ENCODE results near the gene GK.
"Not testable (repeated sequence)": the region's sequence is repeated elsewhere in the genome, so short reads cannot be mapped to it uniquely, and the experiment has no call there.

The GK gene

GRCh38 chrX:30653415-30654131, at the start of gene GK:
Gene GK, plus strand, starts transcription at chrX:30653423. Its CDS starts 115 bp downstream, at chrX:30653538.
- DNase-seq = no peak

DNA sequence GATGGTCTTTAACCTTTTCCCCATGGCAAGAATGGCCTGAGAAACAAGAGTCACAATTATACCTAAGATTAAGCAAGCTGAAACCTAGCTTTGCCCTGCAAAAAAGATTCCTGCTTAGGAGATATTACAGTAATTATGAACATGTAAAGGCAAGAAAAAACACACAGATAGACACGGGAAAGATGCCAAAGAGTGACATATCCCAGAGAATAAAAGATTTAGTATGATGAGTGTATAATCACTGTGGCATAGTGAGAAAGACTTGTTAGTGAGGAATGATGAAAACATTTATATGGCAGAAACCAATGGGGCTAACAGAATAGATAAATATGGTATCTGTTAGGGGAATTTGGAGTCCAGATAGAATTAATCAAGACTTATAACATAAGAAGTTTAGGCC, 46.1 kb upstream of the GK start:
- no peak for DNase-seq

GRCh38 chrX:30610026-30610425, 43.2 kb upstream of the GK start:
- no peak for DNase-seq

DNA sequence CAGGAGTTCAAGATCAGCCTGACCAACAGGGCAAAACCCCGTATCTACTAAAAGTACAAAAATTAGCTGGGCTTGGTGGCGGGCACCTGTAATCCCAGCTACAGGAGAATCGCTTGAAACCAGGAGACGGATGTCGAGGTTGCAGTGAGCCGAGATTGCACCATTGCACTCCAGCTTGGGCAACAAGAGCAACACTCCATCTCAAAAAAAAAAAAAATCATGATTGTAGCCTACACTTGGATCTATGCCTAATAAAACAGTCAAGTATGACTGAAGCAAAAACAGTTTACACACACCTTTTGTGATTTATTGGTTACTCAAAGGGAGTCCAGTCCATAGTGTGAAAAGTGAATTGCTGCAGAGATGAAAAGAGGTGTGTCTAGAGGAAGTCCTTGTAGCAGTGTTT, 41.0 kb upstream of the GK start:
- no peak for DNase-seq

- no peak for DNase-seq
Observed at GRCh38 chrX:30613721-30614120, 39.5 kb upstream of the GK start.

DNA sequence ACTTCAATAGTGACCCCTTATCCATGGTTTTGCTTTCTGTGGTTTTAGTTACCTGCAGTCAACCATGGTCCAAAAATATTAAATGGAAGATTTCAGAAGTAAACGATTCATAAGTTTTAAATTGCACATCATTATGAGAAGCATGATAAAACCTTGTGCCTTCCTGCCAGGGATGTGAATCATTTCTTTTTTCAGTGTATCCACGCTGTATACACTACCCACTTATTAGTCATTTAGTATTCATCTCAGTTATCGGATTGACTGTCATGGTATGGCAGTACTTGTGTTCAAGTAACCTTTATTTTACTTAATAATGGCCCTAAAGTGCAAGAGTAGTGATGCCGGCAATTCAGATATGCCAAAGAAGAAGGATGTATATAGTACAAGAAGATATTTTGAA, 38.0 kb upstream of the GK start:
- DNase-seq = no peak

DNA sequence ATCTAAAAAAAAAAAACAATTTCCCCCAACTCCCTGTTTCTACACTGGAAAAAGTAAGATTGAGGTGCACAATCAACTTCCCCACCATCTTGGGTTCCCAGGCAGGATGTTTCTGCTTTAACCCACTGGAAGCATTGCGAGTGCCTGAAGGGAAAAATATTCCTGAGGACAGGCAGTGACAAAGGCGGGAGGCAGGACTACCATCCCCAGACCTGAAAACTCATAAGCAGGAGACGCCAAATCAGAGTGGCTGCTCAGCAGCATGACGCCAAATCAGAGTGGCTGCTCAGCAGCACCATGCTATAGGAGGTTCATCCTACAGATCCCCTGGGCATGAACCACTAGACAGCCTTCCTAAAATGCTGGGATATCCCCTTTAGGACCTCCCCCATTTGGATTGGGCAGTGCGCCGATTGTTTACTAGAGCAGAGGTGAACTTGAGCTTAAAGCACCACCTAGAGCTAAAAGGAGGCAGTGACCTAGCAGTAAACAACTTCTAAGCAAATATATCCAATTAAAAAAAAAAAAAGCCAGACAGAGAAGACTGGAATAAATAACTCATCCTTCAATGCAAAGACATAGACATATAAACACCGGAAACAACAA, 35.0 kb upstream of the GK start:
- no peak for DNase-seq

- DNase-seq = no peak
Observed at GRCh38 chrX:30620125-30620524, 33.1 kb upstream of the GK start.

DNA sequence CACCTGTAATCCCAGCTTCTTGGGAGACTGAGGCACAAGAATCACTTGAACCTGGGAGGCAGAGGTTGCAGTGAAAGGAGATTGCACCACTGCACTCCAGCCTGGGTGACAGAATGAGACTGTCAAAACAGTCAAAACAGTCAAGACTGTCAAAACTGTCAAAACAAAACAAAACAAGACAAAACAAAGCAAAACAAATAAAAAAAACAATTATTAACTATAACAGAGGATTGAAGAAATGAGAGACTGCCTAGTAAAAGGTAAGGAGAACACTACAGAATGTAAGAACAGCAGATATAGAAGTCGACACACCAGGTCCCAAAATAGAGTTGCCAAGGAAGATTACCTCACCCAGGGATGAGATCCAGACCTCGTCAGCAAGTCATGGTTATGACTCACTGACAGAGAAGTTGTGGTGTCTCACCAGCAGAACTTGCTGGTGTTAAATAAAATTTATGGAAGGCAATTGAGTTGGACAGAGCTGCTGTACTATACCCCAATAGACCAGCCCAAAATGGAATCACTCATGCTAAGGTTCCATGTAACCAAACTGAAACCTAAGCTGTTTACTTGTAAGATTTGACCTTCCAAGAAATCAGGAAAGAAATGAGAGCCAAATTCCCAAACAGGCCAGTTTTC, 32.1 kb upstream of the GK start:
- DNase-seq = no peak

- DNase-seq = no peak
Observed at GRCh38 chrX:30622361-30622760, 30.9 kb upstream of the GK start.

- DNase-seq = no peak
Observed at GRCh38 chrX:30626402-30626801, 26.8 kb upstream of the GK start.

- DNase-seq = no peak
Observed at GRCh38 chrX:30627818-30628652, 25.2 kb upstream of the GK start.

DNA sequence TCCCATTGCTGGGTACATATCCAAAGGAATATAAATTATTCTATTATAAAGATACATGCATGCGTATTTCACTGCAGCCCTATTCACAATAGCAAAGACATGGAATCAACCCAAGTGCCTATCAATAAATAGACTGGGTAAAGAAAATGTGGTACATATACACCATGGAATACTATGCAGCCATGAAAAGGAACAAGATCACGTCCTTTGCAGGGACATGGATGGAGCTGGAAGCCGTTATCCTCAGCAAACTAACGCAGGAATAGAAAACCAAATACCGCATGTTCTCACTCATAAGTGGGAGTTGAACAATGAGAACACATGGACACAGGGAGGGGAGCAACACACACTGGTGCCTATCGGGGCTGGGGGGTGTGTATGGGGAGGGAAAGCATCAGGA, 19.2 kb upstream of the GK start:
- DNase-seq = not testable (repeated sequence)

- DNase-seq = no peak
Observed at GRCh38 chrX:30635630-30636029, 17.6 kb upstream of the GK start.

DNA sequence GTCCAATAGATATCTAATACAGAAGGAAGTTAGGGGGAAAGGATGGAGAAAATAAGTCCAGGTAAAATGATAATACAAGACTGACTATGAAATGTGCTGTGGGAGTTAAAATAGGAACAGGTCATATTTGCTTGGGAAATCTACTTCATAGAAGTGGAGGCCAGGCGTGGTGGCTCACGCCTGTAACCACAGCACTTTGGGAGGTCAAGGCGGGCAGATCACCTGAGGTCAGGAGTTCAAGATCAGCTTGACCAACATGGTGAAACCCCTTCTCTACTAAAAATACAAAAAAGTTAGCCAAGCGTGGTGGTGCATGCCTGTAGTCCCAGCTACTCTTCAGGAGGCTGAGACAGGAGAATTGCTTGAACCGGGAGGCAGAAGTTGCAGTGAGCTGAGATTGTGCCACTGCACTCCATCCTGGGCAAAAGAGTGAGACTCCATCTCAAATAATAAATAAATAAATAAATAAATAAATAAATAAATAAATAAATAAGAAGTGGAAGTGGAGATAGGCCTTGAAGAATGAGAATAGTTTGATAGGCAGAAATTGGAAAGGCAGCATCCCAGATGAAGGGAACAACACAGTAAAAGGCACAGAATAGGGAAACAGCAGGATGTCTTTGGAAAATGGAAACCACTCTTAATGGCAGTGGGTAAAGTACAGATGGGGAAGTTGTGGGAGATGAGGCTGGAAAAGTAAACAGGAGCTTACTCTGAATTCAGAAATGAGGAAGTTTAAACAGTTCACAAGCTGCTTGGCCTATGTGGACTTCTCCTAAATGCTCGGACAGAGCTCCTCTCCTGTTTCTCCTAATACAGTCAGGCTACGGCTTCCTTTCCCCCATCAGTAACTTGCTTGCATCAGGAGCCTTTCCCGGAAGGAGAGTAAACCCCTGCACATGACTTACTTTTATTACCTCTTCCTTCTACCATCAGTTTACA, 15.1 kb upstream of the GK start:
- no peak for DNase-seq

GRCh38 chrX:30639702-30640101, 13.5 kb upstream of the GK start:
- DNase-seq = not testable (repeated sequence)

DNA sequence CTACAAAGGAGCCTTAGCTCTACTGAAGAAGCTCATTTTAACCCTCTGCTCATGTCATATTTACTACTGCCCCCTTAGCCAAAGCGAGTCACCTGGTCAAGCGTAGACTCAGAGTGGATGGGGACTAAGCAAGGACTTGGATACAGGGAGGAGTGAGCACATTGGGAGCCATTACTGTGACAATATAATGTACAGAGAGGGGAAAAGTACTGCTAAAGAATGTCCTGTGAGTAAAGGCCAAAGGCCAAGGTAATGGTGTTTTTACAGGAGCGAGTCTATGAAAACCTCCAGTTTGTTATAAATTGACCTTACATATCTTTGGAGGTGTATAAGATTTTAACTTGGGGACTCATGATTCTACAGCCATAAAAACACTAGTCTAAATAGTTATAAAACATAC, 10.6 kb upstream of the GK start:
- no peak for DNase-seq

DNA sequence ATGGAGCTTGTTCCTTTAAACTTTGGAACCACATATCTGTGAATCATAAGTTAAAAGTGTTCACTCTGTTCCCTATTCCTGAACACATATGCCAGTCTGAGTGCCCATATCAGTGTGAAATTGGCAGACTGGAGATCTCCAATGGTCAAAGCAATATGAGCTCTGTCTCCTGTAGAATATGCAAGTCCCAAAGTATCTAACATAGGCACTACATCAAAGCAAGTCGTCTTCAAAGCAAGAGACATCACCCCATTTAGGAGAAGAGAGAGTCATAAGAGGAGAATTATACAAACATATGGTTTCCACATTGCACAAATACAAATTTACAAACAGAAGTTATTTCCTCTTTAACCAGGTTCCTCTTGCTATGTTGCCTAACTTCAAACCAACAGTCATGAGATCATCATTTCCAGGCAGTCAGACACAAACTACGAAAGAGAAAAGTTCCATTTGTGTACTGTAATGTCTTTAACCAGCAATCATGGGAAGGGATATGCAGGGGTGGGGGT, 9.9 kb upstream of the GK start:
- no peak for DNase-seq

GRCh38 chrX:30649859-30650258, 3.4 kb upstream of the GK start:
- no peak for DNase-seq

DNA sequence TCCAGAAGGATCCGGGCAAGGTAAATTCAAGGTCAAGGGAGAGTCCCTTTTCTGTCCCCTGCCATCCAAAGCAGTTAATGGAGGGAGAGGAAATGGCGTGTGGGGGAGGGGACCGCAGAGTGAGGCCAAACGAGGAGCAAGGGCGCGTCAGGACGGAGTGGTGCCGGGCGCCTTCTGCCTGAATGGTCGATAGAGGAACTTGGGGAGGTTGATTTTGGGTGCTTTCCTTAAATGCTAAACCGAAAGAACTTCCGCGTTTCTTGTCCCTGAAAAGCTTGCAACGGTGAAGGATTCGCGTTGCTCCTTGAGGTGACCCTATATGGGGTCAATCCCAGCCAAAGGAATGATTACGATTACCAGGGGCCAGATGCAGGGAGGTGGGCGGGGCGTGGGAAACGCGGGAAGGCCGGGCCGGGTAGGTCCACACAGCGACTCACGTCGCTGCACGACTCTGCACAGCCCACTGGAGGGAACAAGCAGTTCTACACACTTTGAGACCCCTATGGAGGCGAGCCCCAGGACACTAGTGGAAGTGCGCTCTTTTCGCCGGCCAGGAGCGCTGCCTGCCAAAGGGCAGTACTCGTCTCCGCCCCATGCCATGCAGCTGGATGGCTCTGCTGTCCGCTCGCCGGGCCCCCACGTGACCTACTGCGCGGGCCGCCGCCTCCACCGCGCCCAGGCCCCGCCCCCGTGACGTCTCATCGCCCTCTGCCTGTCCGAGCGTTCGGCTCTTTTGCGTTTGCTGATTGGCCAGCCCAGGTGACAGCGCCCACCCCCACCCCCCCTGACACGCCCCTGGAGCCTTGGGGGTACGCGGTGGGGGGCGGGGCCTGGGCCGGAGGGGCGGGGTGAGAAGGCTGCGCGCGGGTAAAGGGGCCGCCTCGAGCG, 452 bp upstream of the GK start:
- peak; percentile 83 for DNase-seq

GRCh38 chrX:30654386-30654785, 1.2 kb downstream of the GK start:
- not testable (repeated sequence) for DNase-seq

Data from NCI-H2171 treated with DMSO at 0.1 percent for 48 hours (cell line).